ENCODE measurements around the gene ARHGAP8. TPM values are rescaled to one million over a fixed set of nuclear protein-coding genes. Genes with fewer than 3 reads are reported as not detected.

The ARHGAP8 gene
- total RNA-seq, 1 donor from 2014 or later, result 0.25 TPM

GRCh38 chr22:44748524-44748923 lies 3.9 kb upstream of the ARHGAP8 start:
- TF ChIP-seq CTCF (IDR thresholded peaks at IDR 0.05), result no peak
- Mint-ChIP-seq H3K27me3 (ENCODE audit: low read depth) (peaks cover 36% of the 10 kb centered on the region), H3K4me1 (ENCODE audit: low read depth) (peaks cover 3% of the 10 kb centered on the region), H3K9me3 (ENCODE audit: low read depth) (peaks cover 4% of the 10 kb centered on the region), H3K4me3 (ENCODE audit: unreplicated experiment) (no peak overlapping the region), H3K36me3 (ENCODE audit: low read depth) (no peaks in the 10 kb centered on the region), H3K27ac (ENCODE audit: unreplicated experiment) (no peak overlapping the region)
- DNase-seq (ENCODE audit: low spot score), result no peak

- Mint-ChIP-seq H3K27me3 (ENCODE audit: low read depth) (peaks cover 42% of the 10 kb centered on the region), H3K4me3 (ENCODE audit: unreplicated experiment) (no peak overlapping the region), H3K9me3 (ENCODE audit: low read depth) (peaks cover 7% of the 10 kb centered on the region), H3K4me1 (ENCODE audit: low read depth) (peaks cover 8% of the 10 kb centered on the region), H3K27ac (ENCODE audit: unreplicated experiment) (no peak overlapping the region), H3K36me3 (ENCODE audit: low read depth) (peaks cover 2% of the 10 kb centered on the region)
- no peak for DNase-seq (ENCODE audit: low spot score)
- no peak for TF ChIP-seq CTCF (IDR thresholded peaks at IDR 0.05)
Observed at GRCh38 chr22:44750481-44750880, 1.9 kb upstream of the ARHGAP8 start.

- Mint-ChIP-seq H3K4me1 (ENCODE audit: low read depth) (peaks cover 13% of the 10 kb centered on the region), H3K9me3 (ENCODE audit: low read depth) (peaks cover 7% of the 10 kb centered on the region), H3K27ac (ENCODE audit: unreplicated experiment) (peak overlapping the region; percentile 2), H3K27me3 (ENCODE audit: low read depth) (peaks cover 41% of the 10 kb centered on the region), H3K4me3 (ENCODE audit: unreplicated experiment) (no peak overlapping the region), H3K36me3 (ENCODE audit: low read depth) (peaks cover 2% of the 10 kb centered on the region)
- DNase-seq (ENCODE audit: low spot score), result peak; percentile 13
- no peak for TF ChIP-seq CTCF (IDR thresholded peaks at IDR 0.05)
Observed at GRCh38 chr22:44753189-44754042, 1.0 kb downstream of the ARHGAP8 start.

- Mint-ChIP-seq H3K4me1 (ENCODE audit: low read depth) (peaks cover 18% of the 10 kb centered on the region), H3K27ac (ENCODE audit: unreplicated experiment) (no peak overlapping the region), H3K9me3 (ENCODE audit: low read depth) (peaks cover 7% of the 10 kb centered on the region), H3K36me3 (ENCODE audit: low read depth) (peaks cover 2% of the 10 kb centered on the region), H3K27me3 (ENCODE audit: low read depth) (peaks cover 50% of the 10 kb centered on the region), H3K4me3 (ENCODE audit: unreplicated experiment) (no peak overlapping the region)
- no peak for TF ChIP-seq CTCF (IDR thresholded peaks at IDR 0.05)
- no peak for DNase-seq (ENCODE audit: low spot score)
Observed at GRCh38 chr22:44754998-44755397, 2.6 kb downstream of the ARHGAP8 start.

- TF ChIP-seq CTCF (IDR thresholded peaks at IDR 0.05), result no peak
- peaks cover 18% of the 10 kb centered on the region for H3K4me1 Mint-ChIP-seq (ENCODE audit: low read depth)
- peaks cover 6% of the 10 kb centered on the region for H3K9me3 Mint-ChIP-seq (ENCODE audit: low read depth)
- DNase-seq (ENCODE audit: low spot score), result no peak
- H3K27ac Mint-ChIP-seq (ENCODE audit: unreplicated experiment), result no peak overlapping the region
- no peak overlapping the region for H3K4me3 Mint-ChIP-seq (ENCODE audit: unreplicated experiment)
- peaks cover 47% of the 10 kb centered on the region for H3K27me3 Mint-ChIP-seq (ENCODE audit: low read depth)
- peaks cover 2% of the 10 kb centered on the region for H3K36me3 Mint-ChIP-seq (ENCODE audit: low read depth)
Observed at GRCh38 chr22:44755417-44755816, 3.0 kb downstream of the ARHGAP8 start.

Data from chondrocyte (in vitro differentiated cells).